Medulla oblongata (tissue), 1 donor: ENCODE measurements around the gene PAK4.
"Not testable (repeated sequence)": the region's sequence is repeated elsewhere in the genome, so short reads cannot be mapped to it uniquely, and the experiment has no call there.

Experiments used
- DNase-seq: peaks from one replicate; pipeline ENCODE4 v3.0.0-alpha.2; 2015; ENCODE audit errors: extremely low spot score

PAK4 gene

DNA sequence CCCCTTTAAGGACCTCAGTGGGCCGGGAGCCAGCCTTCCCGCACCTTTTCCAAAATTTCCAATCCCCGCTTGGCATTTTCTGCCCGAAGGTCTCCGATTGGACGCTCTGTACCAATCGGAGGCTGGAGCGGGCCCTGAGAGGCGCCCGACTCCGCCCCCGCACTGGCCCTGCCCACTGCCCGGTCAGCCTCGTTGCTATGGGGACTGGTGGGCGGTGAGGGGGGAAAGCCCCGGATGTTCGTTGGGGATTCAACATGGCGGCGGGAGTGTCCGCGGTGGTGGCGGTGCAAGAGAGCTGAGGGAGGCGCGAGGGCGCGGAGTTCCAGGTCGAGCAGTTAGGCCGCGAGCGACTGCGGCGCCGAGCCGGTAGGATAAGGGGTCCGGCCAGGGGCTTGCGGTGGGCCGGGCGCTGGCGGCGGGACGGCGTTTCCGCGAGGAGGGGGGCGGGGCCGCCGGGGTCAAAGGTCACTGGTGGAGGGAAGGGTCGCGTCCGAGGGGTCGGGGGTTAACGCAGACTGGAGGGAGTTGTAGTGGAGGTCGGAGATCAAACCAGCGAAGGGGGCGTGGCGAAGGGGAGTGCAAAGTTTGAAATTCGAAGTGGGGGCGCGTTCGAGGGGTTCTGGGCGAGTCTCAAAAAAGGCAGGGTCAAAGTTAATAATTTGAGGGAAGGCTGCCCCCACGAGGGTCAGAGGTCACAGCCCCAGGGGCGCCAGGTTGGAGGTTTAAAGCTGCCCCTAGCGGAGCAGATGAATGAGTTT, at the start of gene PAK4:
PAK4 (plus strand) TSS at position 233 of the 758 bp plus-strand sequence. CDS start 43,768 bp downstream, outside the sequence.
- DNase-seq, result peak; percentile 98

DNA sequence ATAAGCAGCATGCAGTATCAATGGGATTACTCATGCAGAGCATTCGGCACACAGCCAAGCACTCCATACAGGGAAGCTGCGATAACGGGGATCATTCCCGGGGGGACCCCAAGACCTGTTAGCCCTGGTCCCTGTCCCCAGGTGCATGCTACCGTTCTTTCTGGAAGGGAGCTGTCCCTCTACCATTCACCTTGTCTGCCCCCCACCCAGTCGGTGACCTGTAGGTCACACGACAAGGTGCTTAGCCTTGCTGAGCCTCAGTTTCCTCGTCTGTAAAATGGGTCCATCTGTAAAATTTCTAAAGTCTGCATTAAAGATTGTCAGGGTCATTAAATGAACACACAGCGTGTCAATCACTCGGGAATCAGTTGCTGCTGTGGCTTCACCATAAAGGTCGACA, 48.3 kb upstream of the PAK4 start:
- DNase-seq, result no peak

GRCh38 chr19:39078436-39079200, 47.0 kb upstream of the PAK4 start:
- DNase-seq, result peak; percentile 88

DNA sequence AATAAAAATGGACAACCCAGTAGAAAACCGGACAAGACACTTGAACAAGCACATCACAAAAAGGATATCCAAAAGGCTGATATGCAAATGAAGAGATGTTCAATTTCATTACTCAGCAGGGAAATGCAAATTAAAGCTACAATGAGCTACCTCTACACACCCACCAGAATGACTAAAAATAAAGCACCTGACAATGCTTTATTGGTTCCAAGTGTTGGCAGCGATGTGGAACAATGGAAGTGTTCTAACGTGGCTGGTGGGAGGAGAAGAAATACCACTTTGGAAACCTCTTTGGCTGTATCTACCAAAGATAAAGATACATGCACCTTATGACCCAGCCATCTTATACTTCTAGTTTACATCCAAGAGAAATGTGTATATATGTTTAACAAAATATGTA, 45.2 kb upstream of the PAK4 start:
- DNase-seq, result no peak

- no peak for DNase-seq
Observed at GRCh38 chr19:39082167-39082566, 43.4 kb upstream of the PAK4 start.

GRCh38 chr19:39082745-39083598, 42.6 kb upstream of the PAK4 start:
- peak; percentile 48 for DNase-seq

DNA sequence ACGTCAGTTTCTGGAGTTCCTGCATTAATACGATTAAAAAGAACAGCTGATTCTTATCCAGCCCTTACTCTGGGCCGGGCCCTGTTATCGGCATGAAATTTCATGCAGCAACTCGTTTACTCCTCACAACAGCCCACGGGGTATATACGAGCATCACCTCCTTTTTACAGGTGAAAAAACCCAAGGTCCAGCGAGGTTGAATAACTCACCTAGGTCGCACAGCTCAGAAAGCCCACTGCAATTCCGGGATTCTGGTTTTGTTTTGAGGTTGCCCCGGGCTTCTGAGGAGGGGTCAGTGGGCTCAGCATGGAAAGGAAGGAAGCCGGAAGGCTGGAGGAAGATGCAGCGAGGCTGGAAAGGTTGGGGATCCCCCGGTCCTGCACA, 42.0 kb upstream of the PAK4 start:
- no peak for DNase-seq

DNA sequence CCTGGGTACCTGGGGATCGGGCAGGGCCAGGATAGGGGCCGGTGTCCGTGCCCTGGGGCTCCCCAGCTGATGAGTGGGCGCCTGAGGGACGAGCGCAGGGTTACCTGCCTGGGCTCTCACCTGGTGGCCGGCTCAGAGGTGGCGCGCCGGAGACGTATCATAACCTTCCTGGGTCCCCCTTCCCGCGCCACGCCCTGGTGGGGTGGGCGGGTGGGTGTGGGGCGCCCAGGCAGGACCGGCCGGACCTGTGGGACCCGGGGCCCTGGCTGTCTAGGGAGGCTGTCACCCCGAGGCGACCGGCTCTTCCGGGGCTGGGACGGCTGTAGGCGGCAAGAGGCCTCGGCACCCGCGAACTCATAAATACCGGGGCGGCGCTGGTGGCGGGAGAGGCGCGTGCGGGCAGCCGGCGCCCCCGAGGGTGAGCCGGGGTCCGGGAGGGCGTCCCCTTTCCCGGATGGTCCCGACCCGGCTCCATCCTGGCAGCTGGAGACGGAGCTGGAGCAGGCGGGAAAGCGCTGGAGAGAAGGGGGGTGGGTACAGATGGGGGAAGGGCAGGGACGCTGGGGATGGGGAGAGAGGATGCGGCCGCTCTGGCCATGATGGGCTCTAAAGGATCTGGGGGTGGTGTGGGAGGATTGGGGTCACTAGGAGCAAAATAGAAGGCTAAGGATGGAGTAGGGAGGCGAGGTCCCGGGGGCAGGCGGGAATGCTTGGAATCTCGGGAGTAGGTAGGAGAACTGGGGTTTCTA, 41.4 kb upstream of the PAK4 start, which contains the start of gene ACP7:
ACP7 (plus strand) TSS at position 386 of the 749 bp plus-strand sequence. CDS start 902 bp downstream, outside the sequence.
- no peak for DNase-seq

- DNase-seq, result no peak
Observed at GRCh38 chr19:39084732-39085080, 40.9 kb upstream of the PAK4 start.

GRCh38 chr19:39085392-39085791, 40.2 kb upstream of the PAK4 start:
- no peak for DNase-seq

DNA sequence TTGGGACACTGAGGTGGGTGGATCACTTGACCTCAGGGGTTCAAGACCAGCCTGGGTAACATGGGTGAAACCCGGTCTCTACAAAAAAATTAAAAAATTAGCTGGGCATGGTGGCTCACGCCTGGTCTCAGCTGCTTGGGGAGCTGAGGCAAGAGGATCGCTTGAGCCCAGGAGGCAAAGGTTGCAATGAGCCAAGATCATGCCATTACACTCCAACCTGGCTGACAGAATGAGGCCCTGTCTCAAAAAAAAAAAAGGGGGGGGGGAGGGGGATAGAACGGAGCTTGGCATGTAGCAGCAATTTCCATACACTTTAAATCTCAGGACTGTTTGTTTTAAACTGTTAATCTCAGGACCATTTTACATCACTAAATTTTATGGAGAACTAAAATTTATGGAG, 39.2 kb upstream of the PAK4 start:
- DNase-seq, result no peak

DNA sequence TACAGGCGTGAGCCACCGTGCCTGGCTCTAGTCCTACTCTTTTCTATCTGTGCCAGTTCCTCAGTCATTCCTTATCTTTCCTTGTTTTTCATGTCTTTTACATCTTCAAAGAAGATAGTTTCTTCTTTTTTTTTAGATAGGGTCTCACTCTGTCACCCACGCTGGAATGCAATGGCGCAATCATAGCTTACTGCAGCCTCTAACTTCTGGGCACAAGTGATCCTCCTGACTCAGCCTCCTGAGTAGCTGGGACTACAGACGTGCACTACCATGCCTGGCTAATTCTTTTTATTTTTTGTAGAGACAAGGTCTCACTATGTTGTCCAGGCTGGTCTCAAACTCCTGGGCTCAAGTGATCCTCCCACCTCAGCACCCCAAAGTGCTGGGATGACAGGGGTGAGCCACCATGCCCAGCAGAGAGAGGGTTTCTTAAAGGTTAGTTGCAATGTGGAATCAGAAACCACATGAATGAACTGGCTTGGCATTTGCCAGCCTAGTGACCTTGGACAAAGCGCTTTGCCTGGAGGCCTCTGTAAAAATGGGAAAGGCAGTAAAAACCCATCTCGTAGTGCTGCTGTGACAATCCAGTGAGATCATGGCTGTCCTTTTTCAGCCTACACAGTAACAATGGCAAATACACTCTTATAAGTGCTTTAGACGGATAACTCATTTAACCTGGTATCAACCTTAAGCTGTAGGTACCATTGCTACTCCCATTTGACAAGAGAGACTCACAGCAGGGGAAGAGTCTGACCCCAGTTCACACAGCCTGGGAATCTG, 37.5 kb upstream of the PAK4 start:
- DNase-seq, result no peak

- not testable (repeated sequence) for DNase-seq
Observed at GRCh38 chr19:39090016-39090415, 35.6 kb upstream of the PAK4 start.

DNA sequence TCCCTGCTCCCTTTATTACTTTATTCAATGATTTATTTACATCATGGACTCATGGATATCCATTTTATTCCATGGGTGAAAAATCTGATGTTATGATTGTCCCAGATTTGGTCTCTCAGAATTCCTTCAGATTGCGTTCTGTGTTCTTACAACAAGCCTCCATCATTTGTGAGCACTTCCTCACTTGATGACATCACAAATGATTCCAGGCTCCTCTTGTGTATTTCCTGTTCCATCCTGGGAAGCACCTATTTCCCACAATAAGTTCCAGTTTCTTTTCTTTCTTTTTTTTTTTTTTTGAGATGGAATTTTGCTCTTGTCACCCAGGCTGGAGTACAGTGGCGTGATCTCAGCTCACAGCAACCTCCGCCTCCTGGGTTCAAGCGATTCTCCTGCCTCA, 34.7 kb upstream of the PAK4 start:
- no peak for DNase-seq

DNA sequence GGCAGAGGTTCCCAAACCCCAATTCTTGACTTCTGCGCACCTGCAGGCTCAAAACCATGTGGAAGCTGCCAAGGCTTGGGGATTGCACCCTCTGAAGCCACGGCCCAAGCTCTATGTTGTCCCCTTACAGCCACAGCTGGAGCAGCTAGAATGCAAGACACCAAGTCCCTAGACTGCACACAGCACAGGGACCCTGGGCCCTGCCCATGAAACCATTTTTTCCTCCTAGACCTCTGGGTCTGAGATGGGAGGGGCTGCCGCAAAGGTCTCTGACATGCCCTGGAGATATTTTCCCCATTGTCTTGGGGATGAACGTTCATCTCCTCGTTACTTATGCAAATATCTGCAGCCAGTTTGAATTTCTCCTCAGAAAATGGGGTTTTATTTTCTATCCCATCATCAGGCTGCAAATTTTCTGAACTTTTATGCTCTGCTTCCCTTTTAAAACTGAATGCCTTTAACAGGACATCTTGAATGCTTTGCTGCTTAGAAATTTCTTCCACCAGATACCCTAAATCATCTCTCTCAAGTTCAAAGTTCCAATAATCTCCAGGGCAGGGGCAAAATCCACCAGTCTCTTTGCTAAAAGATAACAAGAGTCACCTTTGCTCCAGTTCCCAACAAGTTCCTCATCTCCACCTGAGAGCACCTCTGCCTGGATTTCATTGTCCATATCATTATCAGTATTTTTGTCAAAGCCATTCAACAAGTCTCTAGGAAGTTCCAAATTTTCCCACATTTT, 29.6 kb upstream of the PAK4 start:
- not testable (repeated sequence) for DNase-seq

GRCh38 chr19:39097299-39097698, 28.3 kb upstream of the PAK4 start:
- DNase-seq, result no peak

DNA sequence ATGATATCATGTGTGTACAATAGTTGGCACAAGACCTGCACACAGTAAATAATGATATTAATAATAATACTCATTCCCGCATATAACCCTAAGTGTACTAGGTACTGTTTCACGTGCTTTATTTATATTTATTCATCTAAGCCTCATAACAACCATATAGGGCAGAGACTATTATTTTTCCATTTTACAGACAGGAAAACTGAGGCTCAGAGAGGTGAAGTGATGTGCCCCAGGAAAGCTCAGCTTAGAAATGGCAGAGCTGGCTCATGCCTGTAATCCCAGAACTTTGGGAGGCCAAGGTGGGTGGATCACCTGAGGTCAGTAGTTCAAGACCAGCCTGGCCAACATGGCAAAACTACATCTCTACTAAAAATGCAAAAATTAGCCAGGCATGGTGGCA, 27.9 kb upstream of the PAK4 start:
- no peak for DNase-seq

GRCh38 chr19:39098365-39099269, 27.0 kb upstream of the PAK4 start:
- no peak for DNase-seq

DNA sequence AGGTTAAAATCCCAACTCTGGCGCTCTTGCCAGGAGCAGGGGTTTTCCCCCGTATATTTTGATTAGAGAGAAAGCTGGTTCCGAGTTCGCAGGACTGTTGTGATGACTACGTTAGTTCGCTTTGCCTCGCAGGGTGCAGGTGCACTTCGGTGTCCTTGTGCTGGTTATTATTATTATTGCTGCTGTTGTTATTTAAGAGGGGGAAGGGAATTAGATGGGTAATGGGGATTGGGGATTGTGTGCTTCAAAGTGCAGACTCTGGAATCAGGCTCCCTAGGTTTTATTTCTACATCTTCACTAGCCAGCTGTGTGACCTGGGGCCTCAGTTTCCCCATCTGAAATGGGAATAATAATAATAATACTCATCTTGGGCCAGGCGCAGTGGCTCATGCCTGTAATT, 26.2 kb upstream of the PAK4 start:
- no peak for DNase-seq
